Activated CD4-positive, CD25-positive, alpha-beta regulatory T cell treated with anti-CD3 and anti-CD28 coated beads, Interleukin-2, amount 50 U/mL, for 24 hours (primary cell): ENCODE measurements around the gene ATP2C2.
A peak's percentile ranks its signal among the peaks of the same experiment; 100 is the strongest.
"Not testable (repeated sequence)": the region's sequence is repeated elsewhere in the genome, so short reads cannot be mapped to it uniquely, and the experiment has no call there.

Experiments
- ATAC-seq, 2 donors: fragments of 150-1000 bp; cut with Tn5 transposase; one replicate each; pipeline ENCODE4 v1.10.0; 2021; ENCODE audit warnings: mild to moderate bottlenecking in 1 of 2, moderate library complexity in 1 of 2

The ATP2C2 gene

GRCh38 chr16:84421081-84421937 is 53.0 kb downstream of the ATP2C2 start:
- ATAC-seq = no peak

- no peak for ATAC-seq
Observed at GRCh38 chr16:84421938-84422220, 53.5 kb downstream of the ATP2C2 start.

GRCh38 chr16:84423416-84423837 is 55.1 kb downstream of the ATP2C2 start:
- peak; percentile 21 to 27 for ATAC-seq

GRCh38 chr16:84425696-84426095 is 57.4 kb downstream of the ATP2C2 start:
- ATAC-seq = no peak

- no peak for ATAC-seq
Observed at GRCh38 chr16:84426804-84427203, 58.5 kb downstream of the ATP2C2 start.

GRCh38 chr16:84427553-84427952 is 59.2 kb downstream of the ATP2C2 start:
- ATAC-seq = no peak

GRCh38 chr16:84430860-84431259 is 62.5 kb downstream of the ATP2C2 start:
- ATAC-seq = no peak

GRCh38 chr16:84434800-84435199 is 66.5 kb downstream of the ATP2C2 start:
- ATAC-seq = no peak

- no peak for ATAC-seq
Observed at GRCh38 chr16:84436196-84436595, 67.9 kb downstream of the ATP2C2 start.

- no peak for ATAC-seq
Observed at GRCh38 chr16:84438971-84439696, 70.8 kb downstream of the ATP2C2 start.

GRCh38 chr16:84442416-84443145 is 74.2 kb downstream of the ATP2C2 start:
- no peak for ATAC-seq

GRCh38 chr16:84443166-84443802 is 74.9 kb downstream of the ATP2C2 start:
- no peak for ATAC-seq

GRCh38 chr16:84444476-84444875 is 76.1 kb downstream of the ATP2C2 start:
- no peak for ATAC-seq

- no peak for ATAC-seq
Observed at GRCh38 chr16:84446084-84446483, 77.7 kb downstream of the ATP2C2 start.

GRCh38 chr16:84446596-84447392 is 78.5 kb downstream of the ATP2C2 start:
- ATAC-seq = no peak

- ATAC-seq = no peak
Observed at GRCh38 chr16:84448444-84448843, 80.1 kb downstream of the ATP2C2 start.

GRCh38 chr16:84449156-84450140 is 81.1 kb downstream of the ATP2C2 start:
- ATAC-seq = no peak

- ATAC-seq = no peak
Observed at GRCh38 chr16:84450176-84450865, 82.0 kb downstream of the ATP2C2 start.

GRCh38 chr16:84451010-84451676 is 82.8 kb downstream of the ATP2C2 start:
- not testable (repeated sequence) for ATAC-seq

GRCh38 chr16:84451781-84452180 is 83.4 kb downstream of the ATP2C2 start:
- no peak for ATAC-seq
